HPDE6-E6E7 (cell line): ENCODE measurements around the gene MGMT.

Source experiments
- DNase-seq: peaks from one replicate; pipeline ENCODE4 v3.0.0; 2011; ENCODE audit warnings: missing footprints; ENCODE audit errors: extremely low spot score

MGMT gene

GRCh38 chr10:129455625-129456024 lies 11.4 kb upstream of the MGMT start:
- DNase-seq = no peak

- DNase-seq = no peak
These were observed 7.1 kb upstream of the MGMT start for GRCh38 chr10:129459762-129460539.

- DNase-seq = no peak
These were observed 4.7 kb upstream of the MGMT start for GRCh38 chr10:129462257-129462795.

DNA sequence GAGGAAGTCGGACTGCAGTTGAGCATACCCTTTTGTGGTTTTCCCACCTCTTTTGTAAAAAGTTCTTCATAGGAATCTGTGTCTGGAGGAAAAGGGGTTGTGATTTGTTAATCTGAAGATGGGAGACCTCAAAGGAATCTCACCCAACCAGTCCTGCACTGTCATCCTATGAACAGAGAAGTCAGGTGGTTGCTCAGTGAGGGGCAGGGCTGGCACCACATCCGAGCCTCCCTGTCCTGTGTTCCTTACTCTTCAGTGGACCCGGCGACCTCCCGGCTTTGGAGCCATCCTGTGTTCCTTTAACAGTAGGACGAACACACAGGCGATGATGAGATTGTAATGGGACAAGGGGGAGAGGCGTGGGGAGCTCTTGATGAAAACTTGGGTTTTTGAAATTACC lies 2.8 kb upstream of the MGMT start:
- DNase-seq = no peak

GRCh38 chr10:129465796-129466702 lies 992 bp upstream of the MGMT start:
- DNase-seq = no peak

DNA sequence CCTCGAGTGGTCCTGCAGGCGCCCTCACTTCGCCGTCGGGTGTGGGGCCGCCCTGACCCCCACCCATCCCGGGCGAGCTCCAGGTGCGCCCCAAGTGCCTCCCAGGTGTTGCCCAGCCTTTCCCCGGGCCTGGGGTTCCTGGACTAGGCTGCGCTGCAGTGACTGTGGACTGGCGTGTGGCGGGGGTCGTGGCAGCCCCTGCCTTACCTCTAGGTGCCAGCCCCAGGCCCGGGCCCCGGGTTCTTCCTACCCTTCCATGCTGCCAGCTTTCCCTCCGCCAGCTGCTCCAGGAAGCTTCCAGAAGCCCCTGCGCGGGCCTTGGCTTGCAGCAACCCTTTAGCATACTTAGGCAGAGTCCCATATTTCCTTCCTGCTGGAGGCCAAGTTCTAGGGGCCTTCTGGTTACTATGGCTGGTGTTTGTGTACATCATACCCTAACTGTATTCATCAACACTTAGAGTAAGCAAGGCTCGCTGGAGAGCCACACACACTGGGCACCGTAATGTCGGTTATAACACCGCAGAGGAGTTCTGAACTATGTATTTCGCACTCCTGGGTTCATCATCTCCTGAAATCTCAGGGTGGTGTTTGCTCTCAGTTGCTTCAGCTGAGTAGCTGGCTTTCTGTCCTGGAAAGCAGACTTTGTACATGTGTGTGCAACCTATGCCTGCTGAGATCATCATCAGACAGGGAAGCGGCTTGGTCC lies 471 bp downstream of the MGMT start:
- no peak for DNase-seq

- DNase-seq = no peak
These were observed 1.1 kb downstream of the MGMT start for GRCh38 chr10:129468187-129468586.

DNA sequence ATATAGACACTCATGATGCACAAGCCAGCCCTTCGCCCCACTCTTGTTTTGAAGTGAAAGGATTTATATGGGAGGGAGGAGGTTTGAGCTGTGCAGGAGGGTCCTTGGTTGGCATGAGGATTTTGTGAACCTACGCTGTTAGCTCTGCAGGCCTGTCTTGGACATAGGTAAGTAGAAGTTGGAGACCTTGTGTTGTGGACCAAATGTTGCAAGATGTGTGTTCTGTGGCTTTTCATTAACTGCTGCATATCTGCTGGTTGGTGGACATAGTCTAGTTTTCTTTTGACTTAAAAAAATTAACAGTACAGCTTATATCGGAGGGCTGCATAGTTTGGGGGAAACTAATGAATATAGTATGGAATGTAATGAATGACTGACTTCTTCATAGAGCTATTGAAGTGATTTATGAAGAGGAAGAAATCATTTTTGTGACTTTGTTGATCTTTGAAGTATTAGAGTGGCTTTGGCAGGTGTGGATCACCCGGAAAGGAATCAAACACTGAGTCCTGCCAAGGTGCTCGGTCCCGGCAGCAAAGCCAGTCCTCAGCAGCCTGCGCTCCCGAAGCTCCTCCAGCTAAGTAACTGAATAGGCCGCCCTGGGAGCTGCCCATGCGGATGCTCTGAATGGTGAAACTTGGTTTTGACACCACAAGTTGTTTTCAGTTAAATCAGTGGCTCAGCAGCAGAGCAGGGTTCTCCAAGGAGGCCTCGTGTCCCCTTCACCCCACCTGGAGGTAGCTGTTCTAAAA lies 3.2 kb downstream of the MGMT start:
- no peak for DNase-seq

DNA sequence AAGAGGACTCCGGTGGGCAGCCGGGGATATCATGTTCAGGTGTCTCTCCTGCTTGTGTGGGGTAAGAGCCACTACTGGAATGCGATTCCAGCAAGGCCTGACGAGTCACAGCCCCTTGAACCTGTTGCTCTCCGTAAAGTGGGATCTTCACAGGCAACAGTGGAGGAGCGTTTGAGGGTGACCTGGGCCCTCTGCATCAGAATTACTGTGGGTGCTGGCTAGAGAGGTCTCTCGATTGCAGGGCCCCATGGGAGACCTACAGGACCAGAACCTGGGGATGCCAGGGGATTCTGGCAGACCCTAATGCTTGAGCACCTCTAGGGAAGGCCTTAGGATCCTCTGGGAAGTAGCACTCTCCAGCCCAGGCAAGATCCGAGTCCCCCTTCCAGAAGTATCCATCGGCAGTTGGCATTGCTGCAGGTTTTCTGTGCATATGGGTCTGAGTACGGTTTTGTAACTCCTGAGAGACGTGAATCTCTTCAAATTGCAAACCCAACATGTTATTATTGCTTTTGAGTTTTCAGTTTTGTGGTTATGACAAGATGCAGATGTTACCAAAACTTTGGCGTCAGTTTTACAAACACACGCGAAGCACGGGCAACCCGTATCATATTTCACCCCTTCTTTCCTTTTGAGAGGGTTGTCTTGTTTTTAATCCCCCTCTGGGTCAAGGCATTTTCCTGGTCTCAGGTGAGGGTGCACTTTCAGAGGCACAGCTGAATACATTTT lies 4.6 kb downstream of the MGMT start:
- no peak for DNase-seq

- DNase-seq = no peak
These were observed 5.9 kb downstream of the MGMT start for GRCh38 chr10:129472696-129473555.

- DNase-seq = no peak
These were observed 7.6 kb downstream of the MGMT start for GRCh38 chr10:129474642-129475041.

DNA sequence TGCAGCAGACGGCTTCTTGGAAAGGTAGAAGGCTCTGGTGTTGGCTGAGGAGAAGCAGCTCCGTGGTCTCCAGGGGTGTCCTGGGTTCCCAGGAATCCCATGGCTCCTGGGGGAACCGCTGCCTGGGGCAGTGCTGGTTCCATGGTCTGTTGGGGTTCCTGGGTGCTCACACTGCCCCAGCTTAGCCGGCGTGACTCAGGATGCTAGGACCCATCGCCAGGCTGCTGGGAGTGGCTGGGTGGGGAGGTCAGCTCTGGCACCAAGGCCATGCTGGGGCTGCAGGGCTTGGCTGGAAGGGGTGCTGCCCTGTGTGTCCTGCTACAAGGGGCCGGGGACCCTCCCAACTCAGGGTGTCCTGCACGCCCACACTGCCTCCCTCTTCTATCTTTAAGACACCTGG lies 9.4 kb downstream of the MGMT start:
- no peak for DNase-seq

DNA sequence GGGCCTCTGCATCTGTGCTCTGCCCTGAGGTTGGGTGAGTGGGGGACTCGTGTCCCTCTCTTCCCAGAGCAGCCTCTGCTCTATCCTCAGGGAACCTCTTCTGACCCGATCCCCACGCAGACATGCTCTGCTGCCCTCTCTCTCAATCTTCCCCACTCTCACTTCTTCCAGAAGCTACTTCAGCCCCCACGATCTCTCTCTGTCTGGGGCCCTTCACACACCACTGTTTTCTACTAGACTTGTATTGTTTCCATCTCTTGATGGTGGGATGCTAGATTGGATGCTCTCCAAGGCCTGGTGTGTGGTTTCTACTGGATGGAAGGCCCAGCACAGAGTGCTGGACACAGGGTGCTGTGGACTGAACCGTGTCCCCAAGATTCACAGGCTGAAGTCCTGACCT lies 10.0 kb downstream of the MGMT start:
- DNase-seq = no peak

DNA sequence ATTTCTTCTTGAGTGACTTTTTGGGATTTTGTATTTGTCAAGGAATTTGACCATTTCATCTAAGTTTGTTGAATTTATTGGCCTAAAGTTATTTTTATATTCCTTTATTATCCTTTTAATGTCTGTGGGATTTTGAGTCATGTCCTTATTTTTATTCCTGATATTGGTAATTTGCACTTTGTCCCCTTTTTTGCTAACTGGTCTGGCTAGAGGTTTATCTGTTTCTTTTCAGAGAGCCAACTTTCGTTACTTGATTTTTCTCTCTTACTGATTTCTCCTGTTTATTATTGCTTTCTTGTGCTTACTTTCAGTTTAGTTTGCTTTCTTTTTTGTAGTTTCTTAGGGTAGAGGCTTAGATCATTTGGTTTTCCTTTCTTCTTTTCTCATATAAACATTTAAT lies 14.6 kb downstream of the MGMT start:
- no peak for DNase-seq

DNA sequence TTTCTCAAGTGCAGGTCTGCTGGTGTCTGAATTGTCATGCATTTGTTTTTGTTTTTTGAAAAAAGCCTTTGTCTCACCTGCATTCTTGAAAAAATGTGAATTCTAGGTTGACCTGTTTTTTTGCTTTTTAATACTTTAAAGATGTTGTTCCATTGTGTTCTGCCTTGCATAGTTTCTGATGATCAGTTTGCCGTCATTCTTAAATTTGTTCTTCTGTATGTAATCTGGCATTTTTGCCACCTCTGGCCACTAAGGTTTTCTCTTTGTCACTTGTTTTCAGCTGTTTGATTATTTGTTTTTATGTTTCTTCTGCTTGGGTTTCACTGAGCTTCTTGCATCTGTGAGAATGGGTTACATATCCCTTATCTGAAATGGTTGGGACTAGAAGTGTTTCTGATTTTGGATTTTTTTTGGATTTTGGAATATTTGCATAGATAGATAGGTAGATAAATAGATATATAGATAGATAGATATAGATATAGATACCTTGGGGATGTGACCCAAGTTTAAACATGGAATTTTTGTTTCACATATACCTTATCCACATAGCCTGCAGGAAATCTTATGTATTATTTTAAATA lies 16.5 kb downstream of the MGMT start:
- no peak for DNase-seq

DNA sequence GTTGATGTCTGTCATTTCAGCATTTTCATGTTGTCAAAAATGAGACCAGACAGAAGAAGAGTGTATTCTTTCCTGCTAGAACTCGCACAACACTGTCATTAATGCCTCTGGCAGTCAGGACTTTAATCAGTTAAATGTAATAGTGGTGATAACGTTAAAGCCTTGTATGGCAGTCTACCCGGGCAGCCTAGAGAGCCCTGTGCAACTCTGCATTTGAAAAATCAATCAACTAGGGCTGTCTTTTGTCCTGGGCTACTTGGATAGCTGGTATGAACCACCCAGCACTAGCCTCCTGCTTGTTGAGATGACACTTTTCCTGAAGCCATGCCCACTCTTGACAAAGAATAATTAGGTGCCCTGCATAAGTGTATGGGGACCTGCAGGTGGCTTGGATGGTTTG lies 19.8 kb downstream of the MGMT start:
- DNase-seq = no peak

DNA sequence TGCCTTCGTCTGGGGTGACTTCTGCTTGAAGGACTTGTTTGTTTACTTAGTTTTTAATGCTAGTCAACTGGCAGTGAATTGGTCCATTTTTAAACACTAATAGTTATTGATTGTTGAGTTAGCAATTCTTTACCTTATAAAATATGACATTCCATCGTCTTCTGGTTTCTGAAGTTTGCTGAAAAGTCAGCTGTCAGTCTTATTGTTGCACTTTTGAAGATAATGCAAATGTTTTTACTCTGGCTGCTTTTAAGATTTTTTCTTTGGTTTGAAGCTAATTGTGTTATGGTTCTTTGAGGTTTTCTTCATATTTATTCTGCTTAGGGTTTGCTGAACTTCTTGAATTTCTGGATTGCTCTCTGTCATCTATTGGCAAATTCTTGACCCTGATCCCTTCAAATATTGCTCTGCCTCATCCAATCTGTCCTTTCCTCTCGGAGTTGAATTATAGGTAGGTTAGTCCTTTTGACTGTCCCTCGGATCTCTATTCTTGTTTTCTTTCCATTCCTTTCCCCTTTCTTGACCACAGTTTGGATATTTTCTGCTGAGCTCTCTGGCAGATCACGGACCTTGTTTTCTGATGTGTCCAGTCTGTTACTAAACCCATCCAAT lies 24.2 kb downstream of the MGMT start:
- no peak for DNase-seq

- no peak for DNase-seq
These were observed 27.1 kb downstream of the MGMT start for GRCh38 chr10:129494176-129494575.

- DNase-seq = no peak
These were observed 27.7 kb downstream of the MGMT start for GRCh38 chr10:129494740-129495139.
